Aorta (tissue), 5 donors: ENCODE data around the gene MYO15A. TPM values are rescaled to one million over a fixed set of nuclear protein-coding genes. Genes with fewer than 3 reads are reported as not detected.
A peak's percentile ranks its signal among the peaks of the same experiment; 100 is the strongest.

Experiments
- ATAC-seq: fragments of 200-7000 bp; cut with Tn5 transposase; one replicate; pipeline ENCODE4 v1.9.1; 2022; ENCODE audit warnings: moderate library complexity; ENCODE audit not compliant: low FRiP score
- DNase-seq, 2 donors: peaks; one replicate each; pipeline ENCODE4 v3.0.0-alpha.2; 2020
- H3K27ac ChIP-seq, 2 donors: one replicate each; pipeline ENCODE4 v1.5.1; 2013; ENCODE audit warnings: low read length in 2 of 2, mild to moderate bottlenecking in 2 of 2, moderate library complexity in 2 of 2, control low read depth in 1 of 2, inconsistent platforms in 1 of 2, low read depth in 1 of 2
- H3K27me3 ChIP-seq, 2 donors: one replicate each; pipeline ENCODE4 v1.6.1; 2013; ENCODE audit warnings: control low read depth in 1 of 2, low read length in 1 of 2, mild to moderate bottlenecking in 1 of 2, moderate library complexity in 1 of 2; ENCODE audit not compliant: insufficient read depth in 2 of 2, control insufficient read depth in 1 of 2
- H3K36me3 ChIP-seq, 2 donors: one replicate each; pipeline ENCODE4 v1.6.1; 2013; ENCODE audit warnings: control low read depth in 1 of 2, low read length in 1 of 2, mild to moderate bottlenecking in 1 of 2; ENCODE audit not compliant: insufficient read depth in 2 of 2, control insufficient read depth in 1 of 2
- H3K4me1 ChIP-seq, 2 donors: one replicate each; pipeline ENCODE4 v1.6.1; 2013; ENCODE audit warnings: low read length in 2 of 2, control low read depth in 1 of 2, mild to moderate bottlenecking in 1 of 2, moderate library complexity in 1 of 2; ENCODE audit not compliant: insufficient read depth in 2 of 2, control insufficient read depth in 1 of 2
- H3K4me3 ChIP-seq, 2 donors: one replicate each; pipeline ENCODE4 v1.5.1; 2013; ENCODE audit warnings: low read length in 2 of 2, control low read depth in 1 of 2, mild to moderate bottlenecking in 1 of 2
- H3K9me3 ChIP-seq: one replicate; pipeline ENCODE4 v1.6.1; 2013; ENCODE audit warnings: mild to moderate bottlenecking, low read length; ENCODE audit not compliant: control insufficient read depth
- WGBS, 2 donors: extraction: QIAGEN DNeasy Blood & Tissue Kit; methylation state at CpG; one replicate each; pipeline ENCODE4 v1.1.7; 2013; 5-methylcytosine and 5-hydroxymethylcytosine counted together
- intact Hi-C, 2 donors: fragments of 100-400 bp; cut with DNase I; formaldehyde crosslinking; loops; one replicate each; pipeline versions ENCODE4 v1.14.2 to v1.15.0; 2022
- polyA plus RNA-seq, 2 donors: library from polyadenylated mRNA; stranded (reverse); fragments of 200-250 nt; gene quantifications; one replicate each; pipeline ENCODE4 v1.2.3, GENCODE V29; 2013
- total RNA-seq, 2 donors: library from RNA; stranded (reverse); fragmentation: NEBNext Ultra II Directional; extraction: Animal tissue kit (Norgen Biotek cat#: 25700); gene quantifications; one replicate each; pipeline ENCODE4 v1.2.1, GENCODE V29; 2021
- donor health status: healthy with polysubstance abuse.
- donor health status: Bipolar disorder and iron deficiency.
- donor health status: DM: no; HTN: no; CAD: no.
- donor health status: DM: no; HTN: no; CAD: no.
- donor health status: DM: yes; HTN: yes; CAD: no.

The MYO15A gene
- total and polyA plus RNA-seq, 4 donors: 0.25 to 7.5 (median 3.2) TPM

DNA sequence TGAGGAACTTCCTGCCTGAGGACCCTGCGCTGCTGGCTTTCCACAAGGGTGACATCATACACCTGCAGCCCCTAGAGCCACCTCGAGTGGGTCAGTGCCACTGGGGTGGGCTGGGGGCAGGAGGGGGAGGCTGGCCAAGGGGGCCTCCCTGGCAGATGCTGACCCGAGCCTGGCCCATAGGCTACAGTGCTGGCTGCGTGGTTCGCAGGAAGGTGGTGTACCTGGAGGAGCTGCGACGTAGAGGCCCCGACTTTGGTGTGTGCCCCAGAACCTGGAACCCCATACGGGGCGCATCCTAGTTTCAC, 48.4 kb downstream of the MYO15A start:
- Histone ChIP-seq H3K9me3 (no peaks in the 10 kb centered on the region), H3K4me3 (no peak overlapping the region), H3K27me3 (no peaks in the 10 kb centered on the region), H3K4me1 (no peaks in the 10 kb centered on the region), H3K36me3 (no peaks in the 10 kb centered on the region), H3K27ac (no peak overlapping the region)
- ATAC-seq (no peak), DNase-seq (no peak)
- intact Hi-C loops: no loop called here
- 93% methylated on average over 10 of the region's 10 CpGs for WGBS, 2 donors

DNA sequence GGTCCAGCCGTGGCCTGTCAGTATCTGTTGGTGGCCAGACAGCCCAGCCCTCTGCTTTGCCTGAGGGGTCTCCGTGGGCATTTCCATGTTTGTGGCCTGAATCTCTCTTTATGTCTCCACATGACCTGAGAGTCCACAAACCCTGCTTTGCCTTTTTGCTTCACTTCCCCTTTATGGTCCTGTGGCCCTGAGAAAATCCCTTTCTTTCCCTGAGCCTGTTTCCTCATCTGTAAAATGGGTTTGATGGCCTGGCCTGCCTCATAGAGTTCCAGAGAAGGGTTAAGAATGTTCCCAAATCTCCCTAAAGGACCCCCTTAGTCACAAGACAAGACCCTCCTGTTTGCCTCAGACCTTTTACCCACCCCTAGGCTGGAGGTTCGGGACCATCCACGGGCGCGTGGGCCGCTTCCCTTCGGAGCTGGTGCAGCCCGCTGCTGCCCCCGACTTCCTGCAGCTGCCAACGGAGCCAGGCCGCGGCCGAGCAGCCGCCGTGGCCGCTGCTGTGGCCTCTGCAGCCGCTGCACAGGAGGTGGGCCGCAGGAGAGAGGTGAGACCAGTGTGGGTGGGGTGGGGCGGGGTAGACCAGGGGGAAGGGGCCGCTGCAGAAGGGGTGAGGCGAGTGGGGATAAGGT, 48.9 kb downstream of the MYO15A start:
- 70 to 72% methylated on average over 22 of the region's 22 CpGs for WGBS, 2 donors
- Histone ChIP-seq H3K27ac (no peak overlapping the region), H3K36me3 (no peaks in the 10 kb centered on the region), H3K4me1 (no peaks in the 10 kb centered on the region), H3K27me3 (no peaks in the 10 kb centered on the region), H3K9me3 (no peaks in the 10 kb centered on the region), H3K4me3 (no peak overlapping the region)
- ATAC-seq (no peak), DNase-seq (no peak)
- intact Hi-C loops: no loop called here

DNA sequence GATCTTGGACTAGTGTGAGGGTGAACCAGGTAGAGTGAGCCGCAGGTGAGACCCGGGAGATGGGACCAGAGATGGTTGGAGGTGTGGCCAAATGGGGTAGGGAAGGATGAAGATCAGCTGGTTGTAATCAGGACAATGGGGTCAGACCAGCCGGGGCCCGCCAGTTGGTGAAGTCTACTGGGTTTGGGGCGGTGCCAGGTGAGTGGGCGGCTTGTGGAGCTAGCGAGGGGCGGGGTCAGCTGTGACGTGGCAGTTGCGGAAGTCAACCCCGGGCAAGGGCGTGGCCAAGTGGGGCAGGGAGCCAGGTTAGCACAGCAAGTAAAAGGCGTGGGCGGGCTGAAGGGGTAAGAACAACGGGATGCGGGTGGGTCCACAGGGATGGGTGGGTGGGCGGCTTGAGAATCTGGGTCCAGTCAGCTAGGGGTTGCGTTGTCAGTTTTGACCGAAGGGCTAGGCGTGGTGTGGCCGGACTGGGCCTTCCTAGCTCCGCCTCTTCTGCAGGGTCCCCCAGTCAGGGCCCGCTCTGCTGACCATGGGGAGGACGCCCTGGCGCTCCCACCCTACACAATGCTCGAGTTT, 49.6 kb downstream of the MYO15A start:
- intact Hi-C loops: no loop called here
- Histone ChIP-seq H3K4me3 (peak overlapping the region in 1 of 2 donors; percentile 32), H3K36me3 (no peaks in the 10 kb centered on the region), H3K27ac (no peak overlapping the region), H3K9me3 (no peaks in the 10 kb centered on the region), H3K27me3 (no peaks in the 10 kb centered on the region), H3K4me1 (no peaks in the 10 kb centered on the region)
- DNase-seq (peak; percentile 98 to 99), ATAC-seq (peak; percentile 83)
- WGBS, 2 donors: 5 to 12% methylated on average over 21 to 26 of the region's 26 CpGs

DNA sequence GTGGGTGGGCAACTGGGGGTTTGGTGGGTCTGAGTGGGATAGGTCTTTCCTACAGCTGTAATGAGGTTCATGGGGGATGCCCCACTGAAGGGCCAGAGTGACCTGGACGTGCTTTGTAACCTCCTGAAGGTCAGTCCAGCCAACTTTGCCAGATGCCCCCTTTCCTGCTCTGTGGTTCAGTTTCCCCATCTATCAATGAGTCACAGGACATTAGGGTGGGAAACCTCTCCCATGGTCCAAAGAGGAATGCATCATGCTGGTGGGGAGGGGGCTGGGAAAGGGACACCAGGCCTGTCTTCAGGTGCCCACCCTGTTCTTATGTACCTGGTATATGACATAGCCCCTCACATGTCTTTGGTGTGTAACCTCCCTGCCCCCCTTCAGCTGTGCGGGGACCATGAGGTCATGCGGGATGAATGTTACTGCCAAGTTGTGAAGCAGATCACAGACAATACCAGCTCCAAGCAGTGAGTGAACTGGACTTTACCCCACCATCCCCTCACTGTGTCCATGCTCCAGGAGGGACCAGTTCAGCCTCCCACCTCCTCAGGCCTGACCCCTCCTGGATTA, 51.1 kb downstream of the MYO15A start:
- Histone ChIP-seq H3K36me3 (no peaks in the 10 kb centered on the region), H3K4me3 (no peak overlapping the region), H3K9me3 (no peaks in the 10 kb centered on the region), H3K4me1 (no peaks in the 10 kb centered on the region), H3K27me3 (no peaks in the 10 kb centered on the region), H3K27ac (no peak overlapping the region)
- WGBS, 2 donors: 72 to 76% methylated on average over 3 of the region's 3 CpGs
- intact Hi-C loops: no loop called here
- DNase-seq: no peak
- ATAC-seq: no peak

DNA sequence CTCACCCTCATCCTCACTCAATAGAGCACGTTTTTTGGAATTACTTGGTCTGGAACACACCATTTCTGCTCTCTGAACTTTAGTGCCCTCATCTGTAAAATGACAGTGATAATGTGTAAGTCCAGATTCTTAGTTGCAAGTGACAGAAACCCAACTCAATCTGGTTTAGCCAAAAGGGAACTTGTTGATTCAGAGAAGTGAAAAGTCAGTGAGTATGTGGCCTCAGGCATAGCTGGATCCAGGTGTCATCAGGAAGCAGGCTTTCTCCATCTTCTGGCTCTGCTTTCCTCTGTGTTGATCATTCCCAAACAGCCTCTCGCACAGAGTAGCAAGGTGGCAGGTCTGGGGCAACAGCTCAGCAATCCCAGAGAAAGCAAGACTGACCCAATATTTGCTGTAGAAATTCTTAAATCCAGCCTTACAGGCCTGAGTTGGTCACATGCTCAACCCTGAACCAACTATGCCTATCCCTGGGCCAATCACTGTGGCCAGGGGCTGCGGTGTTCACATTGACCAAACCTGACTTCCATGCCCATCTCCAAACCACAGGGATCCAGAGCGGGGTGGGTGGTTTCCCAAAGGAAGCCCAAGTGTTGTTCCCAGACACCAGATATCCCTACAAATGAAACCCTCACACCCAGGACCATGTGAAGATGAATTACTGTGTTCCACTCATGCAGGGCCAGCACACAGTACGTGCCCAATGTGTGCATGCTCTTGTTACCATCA, 51.7 kb downstream of the MYO15A start:
- Histone ChIP-seq H3K36me3 (no peaks in the 10 kb centered on the region), H3K4me3 (no peak overlapping the region), H3K27me3 (no peaks in the 10 kb centered on the region), H3K27ac (no peak overlapping the region), H3K9me3 (no peaks in the 10 kb centered on the region), H3K4me1 (no peaks in the 10 kb centered on the region)
- 91 to 92% methylated on average over 5 of the region's 5 CpGs for WGBS, 2 donors
- intact Hi-C loops: no loop called here
- DNase-seq: no peak
- no peak for ATAC-seq

DNA sequence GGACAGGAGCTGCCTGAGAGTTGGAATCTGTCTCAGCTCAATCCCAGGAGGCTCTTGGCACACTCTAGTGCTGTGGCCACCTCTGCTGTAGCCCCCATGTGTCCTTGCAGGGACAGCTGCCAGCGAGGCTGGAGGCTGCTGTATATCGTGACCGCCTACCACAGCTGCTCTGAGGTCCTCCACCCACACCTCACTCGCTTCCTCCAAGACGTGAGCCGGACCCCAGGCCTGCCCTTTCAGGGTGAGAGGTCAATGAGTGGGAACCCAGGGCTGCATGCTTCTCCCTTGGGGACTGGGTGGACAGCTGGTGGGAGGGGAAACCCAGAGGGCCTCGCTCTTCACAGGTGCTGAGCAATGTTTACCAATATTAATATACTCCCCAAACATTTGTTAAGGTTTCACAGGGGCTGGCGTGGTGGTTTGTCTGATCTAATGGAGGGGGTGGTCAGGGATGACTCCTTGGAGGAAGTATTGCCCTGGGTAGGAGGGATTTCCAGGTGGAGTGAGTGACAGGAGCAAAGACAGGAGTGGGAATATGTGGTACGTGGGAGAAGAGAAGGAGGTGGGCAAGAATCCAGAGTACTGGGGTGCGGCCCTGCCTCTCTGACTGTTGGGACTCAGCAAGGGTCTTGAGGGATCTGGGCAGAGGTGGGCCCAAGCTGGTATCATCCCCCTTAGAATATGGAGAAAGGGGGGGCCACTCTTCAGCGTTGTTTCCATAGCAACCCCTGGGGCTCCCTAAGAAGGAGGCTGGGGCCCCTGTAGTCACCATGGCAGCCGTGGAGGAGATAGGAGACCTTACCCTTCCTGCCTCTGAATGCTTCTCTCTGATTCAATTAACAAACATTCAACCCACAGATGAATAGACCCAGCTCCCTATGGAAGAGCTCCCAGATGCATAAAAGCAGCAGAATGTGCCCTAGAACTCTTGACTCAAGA, 52.9 kb downstream of the MYO15A start:
- ATAC-seq (no peak), DNase-seq (no peak)
- intact Hi-C loops: no loop called here
- WGBS, 2 donors: 80 to 83% methylated on average over 12 of the region's 12 CpGs
- H3K27ac ChIP-seq: no peak overlapping the region
- H3K9me3 ChIP-seq: no peaks in the 10 kb centered on the region
- no peaks in the 10 kb centered on the region for H3K36me3 ChIP-seq
- H3K27me3 ChIP-seq: no peaks in the 10 kb centered on the region
- H3K4me3 ChIP-seq: no peak overlapping the region
- H3K4me1 ChIP-seq: no peaks in the 10 kb centered on the region

DNA sequence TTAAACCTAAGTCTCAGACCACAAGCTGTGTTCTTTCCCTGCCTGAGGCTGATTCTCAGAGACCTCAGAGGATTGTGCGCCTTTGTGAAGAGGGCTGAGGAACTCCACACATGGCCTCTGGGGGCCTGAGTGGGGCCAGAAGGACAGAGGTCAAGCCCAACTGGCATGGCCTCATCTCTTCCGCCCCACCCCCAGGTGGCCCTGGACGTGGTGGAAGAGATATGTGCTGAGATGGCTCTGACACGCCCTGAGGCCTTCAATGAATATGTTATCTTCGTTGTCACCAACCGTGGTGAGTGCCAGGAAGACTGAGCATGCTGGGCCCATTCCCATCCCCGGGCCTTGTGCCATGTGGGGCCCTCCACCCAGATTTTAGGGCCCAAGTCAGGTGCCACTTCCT, 55.0 kb downstream of the MYO15A start:
- ATAC-seq (no peak), DNase-seq (no peak)
- peaks cover 3% of the 10 kb centered on the region for H3K9me3 ChIP-seq
- WGBS, 2 donors: 88 to 89% methylated on average over 7 of the region's 7 CpGs
- intact Hi-C loops: no loop called here
- no peaks in the 10 kb centered on the region for H3K4me1 ChIP-seq
- H3K27me3 ChIP-seq: no peaks in the 10 kb centered on the region
- H3K4me3 ChIP-seq: no peak overlapping the region
- no peak overlapping the region for H3K27ac ChIP-seq
- H3K36me3 ChIP-seq: no peaks in the 10 kb centered on the region

DNA sequence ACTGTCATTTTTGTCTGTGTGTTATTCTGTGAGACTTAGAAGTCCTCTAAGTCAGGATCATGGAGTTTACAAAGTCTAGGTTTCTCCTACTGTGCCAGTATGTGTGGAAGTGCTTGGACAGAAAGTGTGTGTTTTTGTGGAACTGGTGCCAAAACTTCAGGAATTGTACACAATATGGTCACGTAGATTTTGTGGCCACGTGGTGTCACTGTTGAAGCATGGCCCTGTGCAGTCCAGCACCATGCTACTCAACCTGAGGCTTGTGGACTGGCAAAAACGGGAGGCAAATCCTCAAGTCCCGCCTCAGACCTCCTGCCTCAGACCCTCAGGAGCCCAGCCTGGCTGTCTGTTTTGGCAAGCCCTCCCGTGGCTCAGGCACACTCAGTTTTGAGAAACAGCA, 58.3 kb downstream of the MYO15A start:
- no peaks in the 10 kb centered on the region for H3K36me3 ChIP-seq
- 36 to 38% methylated on average over 5 of the region's 5 CpGs for WGBS, 2 donors
- ATAC-seq (no peak), DNase-seq (no peak)
- intact Hi-C loops: no loop called here
- H3K27ac ChIP-seq: no peak overlapping the region
- no peak overlapping the region for H3K4me3 ChIP-seq
- no peaks in the 10 kb centered on the region for H3K27me3 ChIP-seq
- H3K9me3 ChIP-seq: peaks cover 3% of the 10 kb centered on the region
- H3K4me1 ChIP-seq: no peaks in the 10 kb centered on the region
